Forelimb muscle (tissue), 1 donor: ENCODE results near the gene LCP1. TPM values are rescaled to one million over a fixed set of nuclear protein-coding genes. Genes with fewer than 3 reads are reported as not detected.
"Not testable (repeated sequence)": the region's sequence is repeated elsewhere in the genome, so short reads cannot be mapped to it uniquely, and the experiment has no call there.

Source experiments
- DNase-seq: peaks from one replicate; pipeline ENCODE4 v3.0.0-alpha.2; 2013; ENCODE audit warnings: low read depth
- polyA plus RNA-seq: library from polyadenylated mRNA; unstranded; fragments of 120-200 nt; gene quantifications from one replicate; pipeline ENCODE4 v1.2.1, GENCODE V29; 2013; ENCODE audit not compliant: insufficient read length

The LCP1 gene, protein sequence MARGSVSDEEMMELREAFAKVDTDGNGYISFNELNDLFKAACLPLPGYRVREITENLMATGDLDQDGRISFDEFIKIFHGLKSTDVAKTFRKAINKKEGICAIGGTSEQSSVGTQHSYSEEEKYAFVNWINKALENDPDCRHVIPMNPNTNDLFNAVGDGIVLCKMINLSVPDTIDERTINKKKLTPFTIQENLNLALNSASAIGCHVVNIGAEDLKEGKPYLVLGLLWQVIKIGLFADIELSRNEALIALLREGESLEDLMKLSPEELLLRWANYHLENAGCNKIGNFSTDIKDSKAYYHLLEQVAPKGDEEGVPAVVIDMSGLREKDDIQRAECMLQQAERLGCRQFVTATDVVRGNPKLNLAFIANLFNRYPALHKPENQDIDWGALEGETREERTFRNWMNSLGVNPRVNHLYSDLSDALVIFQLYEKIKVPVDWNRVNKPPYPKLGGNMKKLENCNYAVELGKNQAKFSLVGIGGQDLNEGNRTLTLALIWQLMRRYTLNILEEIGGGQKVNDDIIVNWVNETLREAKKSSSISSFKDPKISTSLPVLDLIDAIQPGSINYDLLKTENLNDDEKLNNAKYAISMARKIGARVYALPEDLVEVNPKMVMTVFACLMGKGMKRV
- 9.1 TPM for polyA plus RNA-seq

DNA sequence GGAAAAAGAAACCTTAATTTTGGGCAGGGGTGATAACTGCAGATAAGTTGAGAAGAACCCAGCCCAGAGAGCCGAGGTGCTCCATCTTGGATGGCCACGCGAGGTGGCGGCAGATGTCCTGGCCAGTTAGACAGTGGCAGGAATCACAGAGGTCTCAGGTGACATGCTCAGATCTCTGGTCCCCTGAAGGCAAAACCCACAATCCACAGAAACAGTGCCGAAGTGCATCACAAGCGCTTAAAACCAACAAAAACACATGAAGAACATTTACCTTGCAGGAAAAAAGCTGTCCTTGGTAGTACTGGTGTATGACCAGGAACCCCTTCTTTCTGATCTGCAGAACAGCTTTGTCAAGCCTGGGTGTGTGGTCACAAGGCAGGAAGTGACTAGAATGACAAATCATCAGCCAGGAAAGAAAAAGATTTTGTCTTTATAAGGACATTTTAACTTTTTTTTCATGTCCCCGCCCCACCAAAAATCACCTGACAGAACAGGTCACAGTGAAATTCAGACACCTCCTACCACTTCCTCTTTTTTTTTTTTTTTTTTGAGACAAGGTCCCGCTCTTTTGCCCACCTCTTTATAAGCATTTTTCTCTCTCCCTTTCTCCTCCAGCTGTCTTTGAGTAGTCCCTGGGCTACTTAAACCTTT, at the start of gene LCP1:
TSS of gene LCP1 (minus strand) at position 338 of the 651 bp plus-strand sequence. CDS start 22,515 bp downstream, outside the sequence.
- DNase-seq = no peak

- no peak for DNase-seq
Measured at GRCh38 chr13:46229251-46229650, 47.3 kb upstream of the LCP1 start.

- DNase-seq = not testable (repeated sequence)
Measured at GRCh38 chr13:46220234-46220633, 38.3 kb upstream of the LCP1 start.

DNA sequence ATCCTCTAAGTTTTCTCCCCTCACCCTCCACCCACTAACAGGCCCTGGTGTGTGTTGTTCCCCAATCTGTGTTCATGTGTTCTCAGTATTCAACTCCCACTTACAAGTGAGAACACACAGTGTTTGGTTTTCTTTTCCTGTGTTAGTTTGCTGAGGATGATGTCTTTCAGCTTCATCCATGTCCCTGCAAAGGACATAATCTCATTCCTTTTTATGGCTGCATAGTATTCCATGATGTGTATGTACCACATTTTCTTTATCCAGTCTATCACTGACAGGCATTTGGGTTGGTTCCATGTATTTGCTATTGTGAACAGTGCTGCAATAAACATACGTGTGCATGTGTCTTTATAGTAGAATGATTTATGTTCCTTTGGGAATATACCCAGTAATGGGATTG, 32.8 kb upstream of the LCP1 start:
- not testable (repeated sequence) for DNase-seq

- DNase-seq = no peak
Measured at GRCh38 chr13:46213242-46213641, 31.3 kb upstream of the LCP1 start.

GRCh38 chr13:46211483-46212351, 29.7 kb upstream of the LCP1 start, which contains the start of gene LRRC63:
TSS of gene LRRC63 (plus strand) at chr13:46211928. CDS start at chr13:46213035, 1,107 bp downstream.
- peak; percentile 14 for DNase-seq

GRCh38 chr13:46211116-46211482, 29.1 kb upstream of the LCP1 start:
- no peak for DNase-seq

DNA sequence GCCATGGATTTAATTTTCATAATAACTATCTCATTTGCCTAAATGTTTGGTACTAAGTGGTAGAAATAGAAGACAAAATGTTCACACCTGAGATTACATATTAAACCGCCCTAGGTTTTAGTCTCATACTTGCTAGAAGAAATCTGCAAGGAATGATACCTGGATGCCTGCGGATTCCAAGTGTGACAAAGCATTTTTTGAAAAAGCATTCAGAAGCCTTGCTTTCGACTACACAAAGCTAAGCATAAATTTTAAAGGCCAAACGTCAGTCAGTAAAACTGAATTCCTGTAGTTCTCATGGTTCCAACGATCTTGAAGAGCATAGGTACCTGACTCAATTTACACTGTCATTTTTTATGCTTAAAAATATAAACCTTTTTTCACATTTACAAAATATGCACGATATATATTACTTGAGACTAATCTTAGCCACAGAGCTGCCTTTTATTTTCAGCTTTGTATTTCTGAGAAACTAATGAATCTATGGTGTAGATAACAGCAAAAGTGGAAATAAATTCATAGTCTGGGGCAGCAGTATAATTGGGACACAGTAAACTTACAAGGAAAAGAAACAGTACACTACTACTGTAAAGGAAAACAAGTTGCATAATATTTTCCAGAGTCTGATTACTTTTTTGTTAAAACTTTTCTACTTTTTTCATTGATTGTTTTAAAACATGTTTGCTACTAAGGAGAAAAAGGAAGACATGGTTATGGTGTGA, 28.5 kb upstream of the LCP1 start:
- DNase-seq = no peak

GRCh38 chr13:46207828-46208227, 25.9 kb upstream of the LCP1 start:
- no peak for DNase-seq

- no peak for DNase-seq
Measured at GRCh38 chr13:46206143-46206542, 24.2 kb upstream of the LCP1 start.

GRCh38 chr13:46202966-46203365, 21.0 kb upstream of the LCP1 start:
- no peak for DNase-seq

GRCh38 chr13:46202188-46202795, 20.3 kb upstream of the LCP1 start:
- no peak for DNase-seq

DNA sequence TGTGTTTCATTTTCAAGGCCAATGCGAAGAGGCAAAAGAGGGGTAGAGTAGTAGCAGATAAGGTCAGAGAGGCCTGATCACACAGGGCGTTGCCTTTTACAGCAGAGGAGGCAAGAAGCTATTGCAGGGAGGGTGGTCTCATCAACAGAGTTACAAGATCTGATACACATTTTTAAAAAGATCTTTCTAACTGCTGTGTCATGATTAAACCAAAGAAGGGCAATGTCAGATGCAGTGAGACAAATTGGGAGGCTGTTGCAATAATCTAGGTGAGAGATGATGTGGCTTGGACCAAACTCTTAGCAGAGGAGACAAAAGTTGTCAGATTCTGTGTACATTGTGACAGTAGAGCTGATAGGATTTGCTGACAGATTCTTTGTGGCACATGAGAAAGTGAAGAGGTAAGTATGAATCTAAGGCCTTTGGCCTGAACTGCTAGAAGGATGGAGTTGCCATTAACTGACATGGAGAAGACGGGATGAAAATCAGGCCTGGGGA, 16.8 kb upstream of the LCP1 start:
- no peak for DNase-seq

- DNase-seq = no peak
Measured at GRCh38 chr13:46197299-46198048, 15.5 kb upstream of the LCP1 start.

- DNase-seq = no peak
Measured at GRCh38 chr13:46195016-46195415, 13.0 kb upstream of the LCP1 start.

DNA sequence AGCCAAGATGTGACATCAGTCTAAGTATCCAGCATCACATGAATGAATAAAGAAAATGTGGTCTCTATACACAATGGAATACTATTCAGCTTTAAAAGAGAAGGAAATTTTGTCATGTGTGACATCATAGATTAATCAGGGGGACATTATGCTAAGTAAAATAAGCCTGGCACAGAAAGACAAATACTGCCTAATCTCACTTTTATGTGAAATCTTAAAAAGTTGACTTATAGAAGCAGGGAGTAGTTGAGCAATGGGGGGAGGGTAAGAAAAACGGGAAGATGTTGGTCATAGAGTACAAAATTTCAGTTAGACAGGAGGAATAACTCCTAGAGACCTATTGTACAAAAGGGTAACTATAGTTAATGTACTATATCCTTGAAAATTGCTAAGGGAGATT, 10.4 kb upstream of the LCP1 start:
- DNase-seq = no peak

DNA sequence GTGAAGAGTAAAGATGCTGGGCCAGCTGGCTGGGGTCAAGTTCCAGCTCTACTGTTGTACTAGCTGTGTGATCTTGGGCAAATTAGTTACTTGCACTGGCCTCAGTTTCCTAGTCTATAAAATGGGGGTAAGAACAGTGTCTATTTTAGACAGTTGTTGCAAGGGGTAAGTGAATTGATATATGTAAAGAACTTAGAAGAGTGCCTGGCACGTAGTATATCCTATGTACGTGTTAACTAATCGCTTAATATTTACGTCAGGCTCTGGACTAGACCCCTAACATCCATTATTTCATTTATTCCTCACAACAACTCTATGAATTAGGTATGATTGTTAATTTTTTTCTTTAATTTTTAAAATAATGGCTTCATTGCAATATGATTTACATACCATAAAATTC, 3.7 kb upstream of the LCP1 start:
- DNase-seq = no peak

DNA sequence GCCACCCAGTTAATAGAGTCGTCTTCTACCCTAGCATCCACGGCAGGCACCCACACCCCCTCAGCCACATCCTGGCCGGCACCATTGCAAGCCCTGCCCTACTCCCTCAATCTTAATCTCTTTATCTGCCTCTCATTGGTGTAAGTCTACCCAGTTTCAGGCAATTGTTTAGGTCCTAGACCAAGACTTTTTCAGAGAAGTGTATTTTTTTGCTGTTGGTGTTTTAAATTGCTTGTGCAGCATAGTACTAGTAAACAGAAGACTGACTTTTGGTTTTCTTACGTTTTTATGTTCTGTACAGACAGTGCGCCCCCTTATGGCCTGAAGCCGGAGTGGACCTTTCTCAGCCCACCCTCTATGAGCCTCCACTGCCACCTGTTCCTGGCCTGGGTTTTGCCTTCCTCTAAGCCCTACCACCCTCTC, 2.3 kb upstream of the LCP1 start:
- DNase-seq = no peak
